ENCODE data around the gene ASTN2. TPM values are rescaled to one million over a fixed set of nuclear protein-coding genes. Genes with fewer than 3 reads are reported as not detected.

The ASTN2 gene
- total and polyA plus RNA-seq, 10 of the 15 experiments (the other 5 are each of a cell fraction or from before 2014, with no cell fraction given): 1.4 to 15.7 (median 7.0) TPM

DNA sequence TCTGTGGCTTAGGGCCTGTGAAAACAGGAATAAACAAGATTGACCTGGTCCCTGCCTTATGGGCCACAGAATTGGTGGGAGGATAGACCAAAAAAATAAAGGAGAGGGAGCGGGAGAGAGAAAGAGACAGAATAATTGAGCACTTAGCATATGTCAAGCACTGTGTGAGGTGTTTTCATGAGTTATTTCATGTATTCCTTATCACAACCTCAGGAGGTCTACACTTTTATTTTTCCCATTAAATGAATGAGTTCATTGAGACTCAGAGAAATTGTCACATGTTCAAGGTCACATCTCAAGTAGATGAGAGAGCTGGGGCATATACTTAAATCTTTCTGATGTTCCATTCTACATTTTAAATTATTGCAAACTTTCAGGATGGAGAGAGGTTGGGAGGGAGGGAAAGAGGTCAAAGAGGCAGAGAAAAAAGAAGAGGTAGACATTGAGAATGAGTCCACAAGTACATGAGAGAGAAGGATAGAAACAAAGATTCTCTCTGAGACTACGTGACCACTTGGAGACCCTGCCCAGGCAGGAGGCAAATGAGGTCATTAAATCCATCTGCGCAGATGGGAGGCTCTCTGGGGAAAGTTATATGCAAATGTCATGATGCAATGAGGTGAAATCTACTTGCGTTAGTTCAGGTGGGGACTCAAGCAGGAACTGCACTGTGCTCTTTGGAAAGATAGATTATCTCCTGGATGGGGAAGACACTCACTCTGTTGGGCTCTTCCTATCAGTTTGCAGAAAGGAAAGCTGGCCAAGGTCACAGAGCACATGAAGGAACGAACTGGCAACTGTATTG lies 1019.8 kb downstream of the ASTN2 start (continued):
- TF ChIP-seq ZNF24 (IDR thresholded peaks at IDR 0.05) (no peak), SP1 (IDR thresholded peaks at IDR 0.05; ENCODE audit: low read depth, low read length) (no peak), FOXM1 (IDR thresholded peaks at IDR 0.05; ENCODE audit: low read depth, low read length) (no peak)
- TF ChIP-seq, protein P1, sequence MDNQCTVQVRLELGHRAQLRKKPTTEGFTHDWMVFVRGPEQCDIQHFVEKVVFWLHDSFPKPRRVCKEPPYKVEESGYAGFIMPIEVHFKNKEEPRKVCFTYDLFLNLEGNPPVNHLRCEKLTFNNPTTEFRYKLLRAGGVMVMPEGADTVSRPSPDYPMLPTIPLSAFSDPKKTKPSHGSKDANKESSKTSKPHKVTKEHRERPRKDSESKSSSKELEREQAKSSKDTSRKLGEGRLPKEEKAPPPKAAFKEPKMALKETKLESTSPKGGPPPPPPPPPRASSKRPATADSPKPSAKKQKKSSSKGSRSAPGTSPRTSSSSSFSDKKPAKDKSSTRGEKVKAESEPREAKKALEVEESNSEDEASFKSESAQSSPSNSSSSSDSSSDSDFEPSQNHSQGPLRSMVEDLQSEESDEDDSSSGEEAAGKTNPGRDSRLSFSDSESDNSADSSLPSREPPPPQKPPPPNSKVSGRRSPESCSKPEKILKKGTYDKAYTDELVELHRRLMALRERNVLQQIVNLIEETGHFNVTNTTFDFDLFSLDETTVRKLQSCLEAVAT (IDR thresholded peaks at IDR 0.05): no peak

DNA sequence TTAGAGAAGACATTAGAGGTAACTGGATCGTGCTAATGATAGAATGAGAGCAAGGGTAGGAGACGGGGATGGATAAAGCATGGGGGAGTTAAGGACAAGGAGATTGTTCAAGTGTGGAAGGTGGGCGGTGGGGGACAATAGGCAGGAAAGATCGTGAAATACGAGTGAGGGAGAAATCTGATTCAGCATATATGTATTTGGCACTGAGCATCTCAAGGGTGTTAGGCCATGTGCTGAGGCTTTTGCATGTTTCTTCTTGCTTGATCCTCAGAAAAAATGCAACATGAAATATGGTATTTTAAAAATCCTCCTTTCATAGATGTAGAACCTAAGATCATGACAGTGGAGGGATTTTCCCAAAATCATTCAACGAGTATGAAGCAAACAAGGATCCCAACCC lies 1020.8 kb downstream of the ASTN2 start:
- ChIA-PET POLR2A (no interaction called here), SMC1A (ENCODE audit: uncharacterized antibody, unreplicated experiment) (no interaction called here), CTCF (no interaction called here), RAD21 (ENCODE audit: unreplicated experiment) (no interaction called here)
- Histone ChIP-seq H3K27ac (ENCODE audit: control insufficient read depth, insufficient read depth) (no peak overlapping the region), H2AFZ (ENCODE audit: control insufficient read depth, low read depth, low read length) (no peak overlapping the region), H3K9ac (ENCODE audit: control insufficient read depth, insufficient read depth, low read length) (no peak overlapping the region), H3K9me3 (replicated peaks; ENCODE audit: control insufficient read depth, insufficient read depth, low read length) (no peaks in the 10 kb centered on the region), H3K79me2 (ENCODE audit: control insufficient read depth, insufficient read depth, low read length) (no peaks in the 10 kb centered on the region), H4K20me1 (ENCODE audit: control insufficient read depth, insufficient read depth) (no peaks in the 10 kb centered on the region), H3K27me3 (replicated peaks in 1 of 2; ENCODE audit: control insufficient read depth in 2 of 2, insufficient read depth in 2 of 2, low read length in 1 of 2) (no peaks in the 10 kb centered on the region), H3K4me1 (ENCODE audit: control insufficient read depth, insufficient read depth, low read length) (peaks cover 9% of the 10 kb centered on the region), H3K4me2 (ENCODE audit: control insufficient read depth, insufficient read depth) (no peak overlapping the region), H3K36me3 (ENCODE audit: control insufficient read depth in 2 of 2, insufficient read depth in 2 of 2, low read length in 1 of 2) (no peaks in the 10 kb centered on the region), H3K4me3 (no peak overlapping the region)
- FAIRE-seq (no peak), DNase-seq (ENCODE audit: low read depth, low spot score) (no peak), ATAC-seq (no peak)
- WGBS (ENCODE audit: insufficient coverage, insufficient replicate concordance, low lambda C conversion rate, missing lambda C conversion rate): 63% methylated on average over 6 of the region's 6 CpGs
- no TSS peak for BruUV-seq (replicated peaks)
- intact Hi-C loops (cut with micrococcal nuclease; ENCODE audit: unreplicated experiment) (no loop called here), in situ Hi-C loops (cut with MboI) (no loop called here)
- TF ChIP-seq ZSCAN29 (IDR thresholded peaks at IDR 0.05) (no peak), RFX5 (IDR thresholded peaks at IDR 0.05; ENCODE audit: low read depth, low read length) (no peak), BRCA1 (IDR thresholded peaks at IDR 0.05; ENCODE audit: low read depth, low read length) (no peak), NFXL1 (IDR thresholded peaks at IDR 0.05; ENCODE audit: borderline replicate concordance) (no peak), BHLHE40 (IDR thresholded peaks at IDR 0.05; ENCODE audit: borderline replicate concordance in 1 of 2, low read depth in 2 of 2, low read length in 1 of 2) (no peak), SIX5 (IDR thresholded peaks at IDR 0.05; ENCODE audit: low read depth, low read length, severe bottlenecking) (no peak), NR2F1 (conservative IDR thresholded peaks at IDR 0.05) (no peak), SREBF2 (IDR thresholded peaks at IDR 0.05; ENCODE audit: low read length) (no peak)
